ENCODE measurements around the gene IQSEC3. TPM values are rescaled to one million over a fixed set of nuclear protein-coding genes. Genes with fewer than 3 reads are reported as not detected.

Gene IQSEC3
- total and polyA plus RNA-seq, 2 of the 13 experiments (the other 11 are each of a cell fraction or from before 2014, with no cell fraction given) = not detected

- TF ChIP-seq ZBTB37 (CRISPR knock-in tag; IDR thresholded peaks at IDR 0.05) = no peak
- TF ChIP-seq HES4 (CRISPR knock-in tag; IDR thresholded peaks at IDR 0.05; ENCODE audit: borderline replicate concordance) = no peak
- TF ChIP-seq ZMYM3 (CRISPR knock-in tag; IDR thresholded peaks at IDR 0.05) = no peak
- TF ChIP-seq ZNF101 (CRISPR knock-in tag; IDR thresholded peaks at IDR 0.05; ENCODE audit: borderline replicate concordance, low read depth) = no peak
- TF ChIP-seq SRSF1 (optimal IDR thresholded peaks at IDR 0.05; ENCODE audit: low read depth, low read length) = no peak
- no peak for TF ChIP-seq POGK (CRISPR knock-in tag; conservative IDR thresholded peaks at IDR 0.05)
- TF ChIP-seq ZMAT5 (CRISPR knock-in tag; IDR thresholded peaks at IDR 0.05; ENCODE audit: borderline replicate concordance, low read depth) = no peak
- no peak for TF ChIP-seq FOXO1 (CRISPR knock-in tag; IDR thresholded peaks at IDR 0.05)
- TF ChIP-seq TEAD2 (CRISPR knock-in tag; IDR thresholded peaks at IDR 0.05) = no peak
- no peak for TF ChIP-seq HDAC1 (CRISPR knock-in tag; IDR thresholded peaks at IDR 0.05)
Measured at GRCh38 chr12:218221-218620, 151.7 kb downstream of the IQSEC3 start (continued).
